HL-60/S4 treated with phorbol 12-myristate 13-acetate at 8.2 ng/mL for 4 days and 3 days (cell line): ENCODE results near the gene ACVR2A.

Experiments used
- in situ Hi-C: fragments of 300-500 bp; cut with MboI; formaldehyde crosslinking; loops from 2 replicates; pipeline ENCODE4 v1.15.0; 2022; ENCODE audit warnings: low sequenced_read_pairs

Gene ACVR2A

GRCh38 chr2:147844697-147845410, at the start of gene ACVR2A:
ACVR2A (plus strand) TSS chr2:147845029; CDS start chr2:147845153, 124 bp downstream.
- in situ Hi-C loops: no loop called here

GRCh38 chr2:147800316-147800715, 44.5 kb upstream of the ACVR2A start:
- in situ Hi-C loops: no loop called here

GRCh38 chr2:147806846-147807245, 38.0 kb upstream of the ACVR2A start:
- in situ Hi-C loops: no loop called here

GRCh38 chr2:147808520-147808919, 36.3 kb upstream of the ACVR2A start:
- in situ Hi-C loops: no loop called here

GRCh38 chr2:147810883-147811765, 33.7 kb upstream of the ACVR2A start:
- in situ Hi-C loops: no loop called here

GRCh38 chr2:147818741-147819140, 26.1 kb upstream of the ACVR2A start:
- in situ Hi-C loops: no loop called here

GRCh38 chr2:147824620-147825019, 20.2 kb upstream of the ACVR2A start:
- in situ Hi-C loops: no loop called here

GRCh38 chr2:147826278-147827087, 18.3 kb upstream of the ACVR2A start:
- in situ Hi-C loops: no loop called here

GRCh38 chr2:147827088-147827375, 17.8 kb upstream of the ACVR2A start:
- in situ Hi-C loops: no loop called here

GRCh38 chr2:147829106-147829505, 15.7 kb upstream of the ACVR2A start:
- in situ Hi-C loops: no loop called here

- in situ Hi-C loops: no loop called here
These were observed 8.7 kb upstream of the ACVR2A start for GRCh38 chr2:147836099-147836498.

- in situ Hi-C loops: no loop called here
These were observed 1.4 kb upstream of the ACVR2A start for GRCh38 chr2:147843391-147843863.

GRCh38 chr2:147843864-147844696, 749 bp upstream of the ACVR2A start:
- in situ Hi-C loops: no loop called here

GRCh38 chr2:147845411-147845971, 662 bp downstream of the ACVR2A start:
- in situ Hi-C loops: no loop called here

GRCh38 chr2:147846412-147847081, 1.7 kb downstream of the ACVR2A start:
- in situ Hi-C loops: no loop called here

- in situ Hi-C loops: no loop called here
These were observed 3.0 kb downstream of the ACVR2A start for GRCh38 chr2:147847746-147848391.

- in situ Hi-C loops: no loop called here
These were observed 6.0 kb downstream of the ACVR2A start for GRCh38 chr2:147850838-147851237.

GRCh38 chr2:147851244-147851930, 6.6 kb downstream of the ACVR2A start:
- in situ Hi-C loops: no loop called here
